ENCODE measurements around the gene GDAP2. TPM values are rescaled to one million over a fixed set of nuclear protein-coding genes. Genes with fewer than 3 reads are reported as not detected.

GDAP2 gene
- total RNA-seq, 1 donor from 2014 or later = 28.4 TPM

DNA sequence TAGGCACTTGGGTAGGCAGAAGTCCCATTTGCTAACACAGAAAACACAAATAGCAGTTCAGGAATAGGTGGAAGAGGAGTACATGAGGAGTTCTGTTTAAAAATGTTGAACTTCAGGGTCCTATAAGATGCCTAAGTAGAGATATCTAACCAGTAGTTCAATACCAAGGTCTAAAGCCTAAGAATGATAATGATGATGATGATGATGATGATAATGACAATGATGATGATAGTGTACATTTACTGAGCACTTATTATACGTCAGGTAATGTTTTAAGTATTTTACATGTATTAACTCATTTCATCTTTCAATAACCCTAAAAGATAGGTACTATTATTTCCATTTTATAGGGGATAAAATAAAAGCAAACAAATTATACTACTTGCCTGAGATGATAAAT, 50.1 kb downstream of the GDAP2 start:
- H3K27me3 Mint-ChIP-seq = no peaks in the 10 kb centered on the region
- no peak for DNase-seq (ENCODE audit: low spot score, unreplicated experiment)
- no peaks in the 10 kb centered on the region for H3K4me1 Mint-ChIP-seq (ENCODE audit: low read depth)
- no peak overlapping the region for H3K4me3 Mint-ChIP-seq (ENCODE audit: low read depth)
- TF ChIP-seq, protein P1, sequence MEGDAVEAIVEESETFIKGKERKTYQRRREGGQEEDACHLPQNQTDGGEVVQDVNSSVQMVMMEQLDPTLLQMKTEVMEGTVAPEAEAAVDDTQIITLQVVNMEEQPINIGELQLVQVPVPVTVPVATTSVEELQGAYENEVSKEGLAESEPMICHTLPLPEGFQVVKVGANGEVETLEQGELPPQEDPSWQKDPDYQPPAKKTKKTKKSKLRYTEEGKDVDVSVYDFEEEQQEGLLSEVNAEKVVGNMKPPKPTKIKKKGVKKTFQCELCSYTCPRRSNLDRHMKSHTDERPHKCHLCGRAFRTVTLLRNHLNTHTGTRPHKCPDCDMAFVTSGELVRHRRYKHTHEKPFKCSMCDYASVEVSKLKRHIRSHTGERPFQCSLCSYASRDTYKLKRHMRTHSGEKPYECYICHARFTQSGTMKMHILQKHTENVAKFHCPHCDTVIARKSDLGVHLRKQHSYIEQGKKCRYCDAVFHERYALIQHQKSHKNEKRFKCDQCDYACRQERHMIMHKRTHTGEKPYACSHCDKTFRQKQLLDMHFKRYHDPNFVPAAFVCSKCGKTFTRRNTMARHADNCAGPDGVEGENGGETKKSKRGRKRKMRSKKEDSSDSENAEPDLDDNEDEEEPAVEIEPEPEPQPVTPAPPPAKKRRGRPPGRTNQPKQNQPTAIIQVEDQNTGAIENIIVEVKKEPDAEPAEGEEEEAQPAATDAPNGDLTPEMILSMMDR (IDR thresholded peaks at IDR 0.05; ENCODE audit: unreplicated experiment) = no peak
- peaks cover 37% of the 10 kb centered on the region for H3K36me3 Mint-ChIP-seq (ENCODE audit: insufficient read depth)
- no peak overlapping the region for H3K27ac Mint-ChIP-seq
- no peaks in the 10 kb centered on the region for H3K9me3 Mint-ChIP-seq (ENCODE audit: low read depth)

DNA sequence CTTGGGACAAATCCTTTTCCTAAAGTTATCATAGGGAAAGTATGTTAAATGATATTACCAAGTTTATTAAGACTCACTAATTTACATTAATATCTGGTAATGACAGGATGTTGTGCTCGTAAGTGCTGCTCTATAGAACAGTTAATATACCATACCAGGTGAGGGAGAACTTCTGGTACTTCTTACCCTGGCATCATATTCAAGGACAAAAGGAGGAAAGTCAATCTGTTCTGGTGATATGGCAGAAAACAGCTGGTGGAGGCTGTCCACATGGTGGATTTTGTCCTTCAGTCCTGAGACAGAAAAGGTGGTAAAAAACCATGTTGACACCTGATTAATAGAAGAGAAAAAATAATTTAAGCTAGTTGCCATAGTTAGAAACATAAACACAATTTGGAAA, 51.6 kb downstream of the GDAP2 start:
- TF ChIP-seq, protein P1 (IDR thresholded peaks at IDR 0.05; ENCODE audit: unreplicated experiment) = no peak
- Mint-ChIP-seq H3K4me1 (ENCODE audit: low read depth) (no peaks in the 10 kb centered on the region), H3K4me3 (ENCODE audit: low read depth) (no peak overlapping the region), H3K27me3 (no peaks in the 10 kb centered on the region), H3K36me3 (ENCODE audit: insufficient read depth) (peaks cover 48% of the 10 kb centered on the region), H3K27ac (no peak overlapping the region), H3K9me3 (ENCODE audit: low read depth) (no peaks in the 10 kb centered on the region)
- DNase-seq (ENCODE audit: low spot score, unreplicated experiment) = no peak

DNA sequence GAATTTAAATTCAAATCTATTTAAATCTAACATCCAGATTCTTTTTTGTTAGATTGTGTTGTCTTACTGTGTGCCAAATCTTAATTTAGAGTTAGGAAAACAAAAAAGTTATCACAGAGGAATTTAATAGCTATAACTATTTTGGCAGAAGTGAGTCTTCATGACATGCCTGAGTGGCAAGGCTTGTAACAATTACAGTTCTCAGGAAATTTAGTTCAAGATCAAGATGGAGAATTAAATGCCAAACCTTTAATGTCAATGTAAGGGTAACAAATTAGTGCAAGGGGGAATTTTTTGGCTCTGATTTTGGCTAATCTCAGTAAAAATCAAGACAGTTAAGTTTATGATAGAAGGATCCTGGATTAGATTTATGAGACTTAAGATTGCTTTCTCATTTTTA, 58.4 kb downstream of the GDAP2 start:
- Mint-ChIP-seq H3K27me3 (no peaks in the 10 kb centered on the region), H3K27ac (no peak overlapping the region), H3K9me3 (ENCODE audit: low read depth) (no peaks in the 10 kb centered on the region), H3K4me3 (ENCODE audit: low read depth) (no peak overlapping the region), H3K36me3 (ENCODE audit: insufficient read depth) (peaks cover 58% of the 10 kb centered on the region), H3K4me1 (ENCODE audit: low read depth) (no peaks in the 10 kb centered on the region)
- no peak for DNase-seq (ENCODE audit: low spot score, unreplicated experiment)
- TF ChIP-seq, protein P1 (IDR thresholded peaks at IDR 0.05; ENCODE audit: unreplicated experiment) = no peak

DNA sequence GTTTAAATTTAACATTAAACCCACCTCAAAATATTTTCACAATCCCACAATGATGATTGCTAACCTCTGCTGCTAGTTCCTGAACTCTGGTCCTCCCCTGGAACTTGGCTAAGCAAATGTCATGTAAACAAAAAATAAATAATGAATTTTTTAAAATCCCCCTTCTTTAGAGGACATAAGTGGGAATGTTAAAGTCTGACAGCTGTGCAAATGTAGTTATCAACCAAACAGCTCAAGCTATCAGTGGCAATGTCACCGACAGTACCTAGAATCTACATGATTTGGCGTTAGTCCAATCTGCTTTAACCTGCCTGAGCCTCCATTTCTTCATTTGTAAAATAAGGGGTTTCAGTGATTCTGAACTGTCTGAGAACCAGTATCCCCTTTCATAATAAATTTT, 67.7 kb downstream of the GDAP2 start:
- peaks cover 11% of the 10 kb centered on the region for H3K4me1 Mint-ChIP-seq (ENCODE audit: low read depth)
- H3K4me3 Mint-ChIP-seq (ENCODE audit: low read depth) = no peak overlapping the region
- H3K27ac Mint-ChIP-seq = no peak overlapping the region
- H3K9me3 Mint-ChIP-seq (ENCODE audit: low read depth) = peaks cover 6% of the 10 kb centered on the region
- no peaks in the 10 kb centered on the region for H3K27me3 Mint-ChIP-seq
- TF ChIP-seq, protein P1 (IDR thresholded peaks at IDR 0.05; ENCODE audit: unreplicated experiment) = no peak
- H3K36me3 Mint-ChIP-seq (ENCODE audit: insufficient read depth) = peaks cover 13% of the 10 kb centered on the region
- no peak for DNase-seq (ENCODE audit: low spot score, unreplicated experiment)

DNA sequence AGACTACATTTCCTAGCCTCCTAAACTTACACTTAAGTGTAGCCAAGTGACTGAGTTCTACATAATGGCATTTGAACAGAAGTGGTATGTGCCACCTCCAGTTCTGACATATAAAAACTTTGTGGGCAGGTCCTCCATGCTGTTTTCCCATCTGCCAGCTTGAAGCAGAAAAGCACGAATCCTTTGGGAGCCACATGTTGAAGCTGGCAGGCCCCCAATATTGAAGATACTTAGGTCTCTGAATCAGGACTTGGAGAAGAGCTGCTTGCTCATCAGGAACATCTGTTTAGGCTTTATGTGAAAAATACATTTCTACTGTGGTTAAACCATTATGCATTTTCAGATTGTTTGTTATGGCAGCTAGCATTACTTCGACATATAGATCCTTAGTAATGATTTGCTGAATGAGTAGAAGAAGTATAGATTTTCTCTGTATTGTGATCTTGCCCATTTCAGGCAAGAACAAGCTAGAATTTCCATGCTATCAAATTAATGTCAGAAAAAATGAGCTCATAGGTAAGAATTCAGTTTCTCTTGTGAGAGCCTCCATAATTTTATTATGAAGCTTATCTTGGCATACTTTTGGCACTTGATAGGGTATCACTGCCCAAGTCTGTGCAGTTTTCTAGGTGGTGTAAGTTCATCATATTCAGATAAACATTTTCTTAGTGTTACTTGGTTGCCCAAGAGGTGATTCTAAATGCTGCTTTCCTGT, 68.4 kb downstream of the GDAP2 start:
- H3K9me3 Mint-ChIP-seq (ENCODE audit: low read depth) = peaks cover 6% of the 10 kb centered on the region
- peaks cover 10% of the 10 kb centered on the region for H3K36me3 Mint-ChIP-seq (ENCODE audit: insufficient read depth)
- DNase-seq (ENCODE audit: low spot score, unreplicated experiment) = no peak
- H3K27me3 Mint-ChIP-seq = no peaks in the 10 kb centered on the region
- TF ChIP-seq, protein P1 (IDR thresholded peaks at IDR 0.05; ENCODE audit: unreplicated experiment) = no peak
- H3K27ac Mint-ChIP-seq = no peak overlapping the region
- no peak overlapping the region for H3K4me3 Mint-ChIP-seq (ENCODE audit: low read depth)
- H3K4me1 Mint-ChIP-seq (ENCODE audit: low read depth) = peaks cover 11% of the 10 kb centered on the region
